A549 (cell line): ENCODE data around the gene ZNF423. TPM values are rescaled to one million over a fixed set of nuclear protein-coding genes. Genes with fewer than 3 reads are reported as not detected.
A peak's percentile ranks its signal among the peaks of the same experiment; 100 is the strongest.

Source experiments
- ATAC-seq, 2 experiments: fragments of 200-7000 bp in 1 of 2; fragments of >200 bp in 1 of 2; cut with Nextera tagmentation in 1 of 2; cut with Tn5 transposase in 1 of 2; 3 replicates each; pipeline versions ENCODE4 v1.8.0 to v1.9.1; 2018 to 2020; ENCODE audit warnings: mild to moderate bottlenecking in 1 of 2, moderate library complexity in 1 of 2
- CTCF ChIA-PET: fragments of 300-600 bp; sonication (Branson Sonifier 250); formaldehyde crosslinking; extraction: SDS; loops from one replicate; lab custom pipeline; 2021; ENCODE audit warnings: antibody characterized with exemption, inconsistent platforms; lab: Yijun Ruan, JAX
- POLR2A ChIA-PET: fragments of 350-600 bp; formaldehyde crosslinking; extraction: SDS; loops from one replicate; lab custom pipeline; 2021; ENCODE audit warnings: antibody characterized with exemption, inconsistent platforms; lab: Yijun Ruan, JAX
- DNase-seq, 2 experiments: peaks; one replicate each; pipeline versions ENCODE4 v3.0.0 to v3.0.0-alpha.2; 2011 to 2016; ENCODE audit warnings: low read depth in 1 of 2, low spot score in 1 of 2
- FAIRE-seq: peaks from 2 replicates; lab custom pipeline; 2011; peaks lifted over from hg19 to GRCh38; lab: Jason Lieb, UNC
- H3K27ac ChIP-seq, 2 experiments: fragments of >200 bp; sonication (Bioruptor Twin); formaldehyde crosslinking; 3 replicates each; pipeline ENCODE4 v1.5.1; 2016 to 2017
- H3K4me1 ChIP-seq: fragments of >200 bp; sonication (Bioruptor Twin); formaldehyde crosslinking; 3 replicates; pipeline ENCODE4 v1.6.1; 2016
- H3K4me2 ChIP-seq: fragments of >200 bp; sonication (Bioruptor Twin); formaldehyde crosslinking; 3 replicates; pipeline ENCODE4 v1.6.1; 2016
- H3K4me3 ChIP-seq: fragments of >200 bp; sonication (Bioruptor Twin); formaldehyde crosslinking; 3 replicates; pipeline ENCODE4 v1.5.1; 2016
- H3K9me3 ChIP-seq: fragments of >200 bp; sonication (Bioruptor Twin); formaldehyde crosslinking; 3 replicates; pipeline ENCODE4 v1.6.1; 2016
- CBX2 ChIP-seq: fragments of 200-600 bp; sonication (generic); IDR thresholded peaks from 2 replicates; pipeline ENCODE4 v1.6.1; 2016; ENCODE audit warnings: low read depth, mild to moderate bottlenecking, borderline replicate concordance
- EHF ChIP-seq: fragments of 250-450 bp; sonication (Bioruptor Pico); IDR thresholded peaks from 2 replicates; pipeline ENCODE4 v1.5.0; 2020; ENCODE audit warnings: mild to moderate bottlenecking
- EHMT2 ChIP-seq: fragments of 200-600 bp; sonication (generic); IDR thresholded peaks from 2 replicates; pipeline ENCODE4 v1.6.1; 2016; ENCODE audit warnings: antibody characterized with exemption, low read depth, mild to moderate bottlenecking, moderate library complexity
- EP300 ChIP-seq, 2 experiments: fragments of >200 bp; sonication (Bioruptor Twin); formaldehyde crosslinking; IDR thresholded peaks; 2 replicates in 1 of 2; 3 replicates in 1 of 2; pipeline ENCODE4 v1.6.1; 2016 to 2017
- FOSB ChIP-seq: fragments of 250-450 bp; sonication (Bioruptor Pico); IDR thresholded peaks from 2 replicates; pipeline ENCODE4 v1.5.0; 2020; ENCODE audit warnings: mild to moderate bottlenecking, moderate library complexity
- GATA3 ChIP-seq: IDR thresholded peaks from 2 replicates; pipeline ENCODE4 v1.6.1; 2012; ENCODE audit warnings: borderline replicate concordance
- HEYL ChIP-seq: fragments of 250-450 bp; sonication (Bioruptor Pico); IDR thresholded peaks from 2 replicates; pipeline ENCODE4 v1.8.0; 2021; ENCODE audit warnings: mild to moderate bottlenecking, moderate library complexity
- HOXA7 ChIP-seq: fragments of 250-450 bp; sonication (Bioruptor Pico); IDR thresholded peaks from 2 replicates; pipeline ENCODE4 v1.5.0; 2020; ENCODE audit warnings: mild to moderate bottlenecking, moderate library complexity
- HOXB13 ChIP-seq: fragments of 250-450 bp; sonication (Bioruptor Pico); IDR thresholded peaks from 2 replicates; pipeline ENCODE4 v1.5.0; 2020; ENCODE audit warnings: low read depth, mild to moderate bottlenecking, moderate library complexity
- HOXB5 ChIP-seq: fragments of 250-450 bp; sonication (Bioruptor Pico); IDR thresholded peaks from 2 replicates; pipeline ENCODE4 v1.5.0; 2020; ENCODE audit warnings: mild to moderate bottlenecking, moderate library complexity
- JUN ChIP-seq, 2 experiments: fragments of >200 bp; sonication (Bioruptor Twin); formaldehyde crosslinking; IDR thresholded peaks; 2 replicates in 1 of 2; 3 replicates in 1 of 2; pipeline ENCODE4 v1.6.1; 2016 to 2017
- KDM1A ChIP-seq: fragments of 200-600 bp; sonication (generic); IDR thresholded peaks from 2 replicates; pipeline ENCODE4 v1.6.1; 2016; ENCODE audit warnings: low read depth, mild to moderate bottlenecking
- KDM5A ChIP-seq: fragments of 200-600 bp; sonication (generic); IDR thresholded peaks from 2 replicates; pipeline ENCODE4 v1.6.1; 2016; ENCODE audit warnings: antibody characterized with exemption, mild to moderate bottlenecking
- MAFK ChIP-seq: fragments of 450-650 bp; IDR thresholded peaks from 2 replicates; pipeline ENCODE4 v1.6.1; 2014; ENCODE audit not compliant: partially characterized antibody
- POLR2A ChIP-seq: IDR thresholded peaks from 2 replicates; pipeline ENCODE4 v1.6.1; 2012; ENCODE audit warnings: mild to moderate bottlenecking, low read length
- POLR2AphosphoS2 ChIP-seq: conservative IDR thresholded peaks from 2 replicates; pipeline ENCODE4 v1.6.1; 2012; ENCODE audit warnings: low read length, improper control_type of control experiment, inconsistent platforms
- RARB ChIP-seq: fragments of 250-450 bp; sonication (Bioruptor Pico); IDR thresholded peaks from 2 replicates; pipeline ENCODE4 v1.8.0; 2021; ENCODE audit warnings: mild to moderate bottlenecking, moderate library complexity
- RFX5 ChIP-seq: fragments of 450-650 bp; IDR thresholded peaks from 2 replicates; pipeline ENCODE4 v1.7.1; 2014; ENCODE audit warnings: antibody characterized with exemption, mild to moderate bottlenecking, moderate library complexity
- SMC3 ChIP-seq: fragments of >200 bp; sonication (Bioruptor Twin); formaldehyde crosslinking; IDR thresholded peaks from 3 replicates; pipeline ENCODE4 v1.6.1; 2018; ENCODE audit warnings: inconsistent platforms
- TP53 ChIP-seq: fragments of 250-450 bp; sonication (Bioruptor Pico); IDR thresholded peaks from 2 replicates; pipeline ENCODE4 v1.5.0; 2021; ENCODE audit warnings: mild to moderate bottlenecking, moderate library complexity
- ZSCAN20 ChIP-seq: fragments of 250-450 bp; sonication (Bioruptor Pico); IDR thresholded peaks from 2 replicates; pipeline ENCODE4 v1.8.0; 2022; ENCODE audit warnings: mild to moderate bottlenecking, moderate library complexity
- WGBS: methylation state at CpG from one replicate; pipeline ENCODE4 v1.1.6; 2017; ENCODE audit errors: missing lambda C conversion rate; 5-methylcytosine and 5-hydroxymethylcytosine counted together
- polyA plus RNA-seq, 4 experiments: library from polyadenylated mRNA; depleted of rRNA in 3 of 4; stranded (reverse); fragments of >200 nt; fragmentation: RNase III in 1 of 4; extraction: RNeasy Plus Mini Kit Qiagen cat#74134 plus additional on column Dnase treatment in 1 of 4; gene quantifications; 2 replicates in 3 of 4; 3 replicates in 1 of 4; pipeline ENCODE4 v1.2.3, GENCODE V29; 2011 to 2017
- TF ChIP-seq, protein P1 (sequence below): fragments of 150-350 bp; IDR thresholded peaks from 2 replicates; pipeline ENCODE4 v1.6.1; 2014; ENCODE audit warnings: low read depth, mild to moderate bottlenecking, low read length
- TF ChIP-seq, protein P2 (sequence below): fragments of 250-450 bp; sonication (Bioruptor Pico); IDR thresholded peaks from 2 replicates; pipeline ENCODE4 v1.5.0; 2020; ENCODE audit warnings: low read depth, mild to moderate bottlenecking, moderate library complexity
- TF ChIP-seq, protein P3 (sequence below): IDR thresholded peaks from 2 replicates; pipeline ENCODE4 v1.6.1; 2012; ENCODE audit warnings: low read depth, borderline replicate concordance

Gene ZNF423
- polyA plus RNA-seq, 2 of the 4 experiments (the other 2 are of a cell fraction): 0.04 to 0.10 TPM

DNA sequence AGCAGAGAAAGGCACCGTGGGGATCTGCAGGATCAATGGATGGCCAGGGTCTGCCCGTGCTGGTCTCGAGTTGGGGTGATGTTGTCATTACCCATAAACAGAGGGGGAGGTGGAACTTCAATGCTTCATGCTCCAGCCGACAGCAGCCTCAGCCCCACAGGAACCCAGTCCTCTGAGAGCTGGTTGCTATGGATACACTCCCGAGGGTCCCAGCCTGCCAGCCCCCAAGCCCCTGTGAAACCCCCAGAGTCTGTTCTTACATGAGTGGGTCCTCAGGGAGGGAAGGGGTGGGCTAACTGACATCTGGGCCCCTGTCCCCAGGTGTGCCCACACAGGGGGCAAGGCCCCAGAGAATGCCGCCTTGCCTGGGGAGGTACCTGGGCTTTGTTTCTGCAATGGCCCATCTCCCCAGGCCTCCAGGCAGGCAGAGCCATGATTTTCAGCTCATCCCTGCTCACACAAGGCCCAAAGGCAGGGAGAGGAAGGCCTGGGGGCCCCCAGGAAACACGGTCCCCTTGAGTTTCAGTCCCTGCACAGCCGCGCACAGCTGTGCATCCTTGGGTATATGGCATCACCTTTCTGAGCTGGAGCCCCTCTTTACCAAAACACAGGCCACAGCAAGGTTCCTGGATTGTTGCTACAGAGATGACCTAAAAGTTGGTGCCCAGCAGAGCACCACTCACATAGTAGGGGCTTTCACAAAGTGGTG lies 223.7 kb downstream of the ZNF423 start:
- Histone ChIP-seq H3K27ac (no peak overlapping the region), H3K9me3 (no peaks in the 10 kb centered on the region), H3K4me3 (no peak overlapping the region), H3K4me1 (no peaks in the 10 kb centered on the region), H3K4me2 (no peak overlapping the region)
- WGBS: 32% methylated on average over 6 of the region's 9 CpGs
- FAIRE-seq (no peak), DNase-seq (no peak), ATAC-seq (no peak; a peak in 1 of 6 replicates)
- TF ChIP-seq, protein P1, sequence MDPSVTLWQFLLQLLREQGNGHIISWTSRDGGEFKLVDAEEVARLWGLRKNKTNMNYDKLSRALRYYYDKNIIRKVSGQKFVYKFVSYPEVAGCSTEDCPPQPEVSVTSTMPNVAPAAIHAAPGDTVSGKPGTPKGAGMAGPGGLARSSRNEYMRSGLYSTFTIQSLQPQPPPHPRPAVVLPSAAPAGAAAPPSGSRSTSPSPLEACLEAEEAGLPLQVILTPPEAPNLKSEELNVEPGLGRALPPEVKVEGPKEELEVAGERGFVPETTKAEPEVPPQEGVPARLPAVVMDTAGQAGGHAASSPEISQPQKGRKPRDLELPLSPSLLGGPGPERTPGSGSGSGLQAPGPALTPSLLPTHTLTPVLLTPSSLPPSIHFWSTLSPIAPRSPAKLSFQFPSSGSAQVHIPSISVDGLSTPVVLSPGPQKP: no peak
- TF ChIP-seq POLR2AphosphoS2 (no peak), EHMT2 (no peak), ZSCAN20 (CRISPR knock-in tag) (no peak), JUN (IDR thresholded peaks at IDR 0.05) (no peak)
- TF ChIP-seq, protein P2, sequence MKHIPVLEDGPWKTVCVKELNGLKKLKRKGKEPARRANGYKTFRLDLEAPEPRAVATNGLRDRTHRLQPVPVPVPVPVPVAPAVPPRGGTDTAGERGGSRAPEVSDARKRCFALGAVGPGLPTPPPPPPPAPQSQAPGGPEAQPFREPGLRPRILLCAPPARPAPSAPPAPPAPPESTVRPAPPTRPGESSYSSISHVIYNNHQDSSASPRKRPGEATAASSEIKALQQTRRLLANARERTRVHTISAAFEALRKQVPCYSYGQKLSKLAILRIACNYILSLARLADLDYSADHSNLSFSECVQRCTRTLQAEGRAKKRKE (CRISPR knock-in tag): no peak
- POLR2A ChIA-PET: no interaction called here
- CTCF ChIA-PET: interaction anchor here (2.1 kb wide), 1 partner anchor 225 kb away, joined by 4 read pairs; no protein-coding TSS in a partner anchor

DNA sequence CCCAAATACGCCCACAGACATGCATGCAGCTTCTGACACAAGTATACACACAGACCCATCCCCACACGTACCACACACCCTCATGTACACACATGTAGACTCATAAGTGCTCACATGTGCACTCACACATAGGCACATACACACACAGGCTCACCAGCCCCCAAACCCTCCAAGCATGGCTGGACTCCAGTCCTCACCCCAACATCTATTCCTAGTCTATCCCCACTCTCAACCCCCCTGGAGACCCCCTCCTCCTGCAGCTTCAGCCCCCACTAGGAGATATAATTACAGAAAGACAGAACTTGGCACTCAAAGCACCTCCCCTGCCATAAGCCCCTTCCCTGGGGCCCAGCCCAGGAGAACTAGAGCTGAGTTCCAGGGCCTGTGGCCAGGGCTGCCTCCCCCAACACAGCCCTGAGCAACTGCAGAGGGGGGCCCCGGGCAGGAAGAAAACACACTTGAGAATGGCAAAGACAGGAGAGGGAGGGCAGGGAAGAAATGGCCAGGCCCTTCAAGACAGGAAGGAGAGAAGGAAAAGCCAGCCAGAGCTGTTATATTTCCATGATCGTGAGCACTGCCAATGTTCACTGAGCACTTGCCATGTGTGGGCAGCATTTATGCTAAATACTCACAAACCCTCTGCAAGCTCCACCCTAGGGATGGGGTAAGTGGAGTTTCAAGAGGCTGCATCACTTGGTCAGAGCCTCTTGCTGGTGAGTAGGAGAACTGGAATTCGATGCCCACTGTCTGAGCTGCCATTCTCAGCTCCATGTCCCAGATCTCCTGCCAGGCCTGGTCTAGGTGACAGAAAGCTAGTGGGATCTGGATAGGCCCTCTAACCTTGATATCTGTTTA lies 224.5 kb downstream of the ZNF423 start:
- no peak for FAIRE-seq
- ChIA-PET POLR2A (no interaction called here), CTCF (interaction anchor here (0.6 to 2.1 kb wide), 2 partner anchors 226 to 1145 kb away, joined by 3 to 4 read pairs; no protein-coding TSS in a partner anchor)
- Histone ChIP-seq H3K9me3 (no peaks in the 10 kb centered on the region), H3K4me2 (no peak overlapping the region), H3K27ac (no peak overlapping the region), H3K4me1 (no peaks in the 10 kb centered on the region), H3K4me3 (no peak overlapping the region)
- TF ChIP-seq HOXB5 (CRISPR knock-in tag) (no peak), JUN (IDR thresholded peaks at IDR 0.05) (no peak)
- 7% methylated on average over 5 of the region's 5 CpGs for WGBS
- no peak for DNase-seq
- peak; percentile 30 to 51; a peak in 2 of 6 replicates for ATAC-seq

- no peak for DNase-seq
- no peak overlapping the region for H3K4me2 ChIP-seq
- TF ChIP-seq, protein P3, sequence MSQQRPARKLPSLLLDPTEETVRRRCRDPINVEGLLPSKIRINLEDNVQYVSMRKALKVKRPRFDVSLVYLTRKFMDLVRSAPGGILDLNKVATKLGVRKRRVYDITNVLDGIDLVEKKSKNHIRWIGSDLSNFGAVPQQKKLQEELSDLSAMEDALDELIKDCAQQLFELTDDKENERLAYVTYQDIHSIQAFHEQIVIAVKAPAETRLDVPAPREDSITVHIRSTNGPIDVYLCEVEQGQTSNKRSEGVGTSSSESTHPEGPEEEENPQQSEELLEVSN: no peak
- TF ChIP-seq HOXA7 (CRISPR knock-in tag) (no peak), ZSCAN20 (CRISPR knock-in tag) (no peak), HEYL (no peak), KDM5A (no peak), GATA3 (no peak)
- TF ChIP-seq, all 56 proteins: peak for 0
- Histone ChIP-seq H3K27ac (no peak overlapping the region), H3K4me3 (no peak overlapping the region), H3K4me1 (no peaks in the 10 kb centered on the region), H3K9me3 (no peaks in the 10 kb centered on the region)
- ATAC-seq: no peak
- ChIA-PET POLR2A (no interaction called here), CTCF (interaction anchor here (2.1 kb wide), 1 partner anchor 227 kb away, joined by 4 read pairs; no protein-coding TSS in a partner anchor)
- no peak for FAIRE-seq
- 24% methylated on average over 4 of the region's 4 CpGs for WGBS
Measured at GRCh38 chr16:49630783-49631182, 225.1 kb downstream of the ZNF423 start.

DNA sequence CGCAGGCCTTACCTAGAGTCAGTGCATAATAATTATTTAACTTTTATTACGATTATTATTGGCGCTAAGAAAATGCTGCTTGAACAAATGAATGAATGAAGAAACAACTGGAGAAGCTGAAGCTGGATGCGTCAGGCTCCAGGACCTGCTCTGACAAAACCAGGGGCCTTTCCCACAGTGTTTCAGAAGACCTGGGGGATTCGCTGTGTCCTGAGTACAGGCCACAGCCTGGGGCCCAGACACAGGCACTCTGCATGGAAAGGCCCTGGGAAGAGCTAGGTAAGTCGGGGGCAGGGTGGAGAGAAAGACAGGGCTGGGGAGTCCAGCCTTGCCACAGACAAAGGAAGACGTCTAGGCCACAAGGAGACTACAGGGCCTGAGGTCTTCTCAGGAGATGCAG lies 226.1 kb downstream of the ZNF423 start:
- no peaks in the 10 kb centered on the region for H3K4me1 ChIP-seq
- WGBS: 30% methylated on average over 7 of the region's 7 CpGs
- ChIA-PET CTCF (no interaction called here), POLR2A (no interaction called here)
- ATAC-seq (no peak), DNase-seq (no peak), FAIRE-seq (no peak)
- H3K4me2 ChIP-seq: no peak overlapping the region
- H3K9me3 ChIP-seq: no peaks in the 10 kb centered on the region
- H3K4me3 ChIP-seq: no peak overlapping the region
- TF ChIP-seq EP300 (IDR thresholded peaks at IDR 0.05) (no peak), KDM1A (no peak), JUN (IDR thresholded peaks at IDR 0.05) (no peak), GATA3 (no peak), HOXB13 (no peak), RARB (CRISPR knock-in tag) (no peak), MAFK (no peak), FOSB (CRISPR knock-in tag) (no peak), RFX5 (no peak), EHF (no peak), KDM5A (no peak), TP53 (CRISPR knock-in tag) (no peak), POLR2A (no peak), CBX2 (no peak), SMC3 (no peak), ZSCAN20 (CRISPR knock-in tag) (no peak)
- H3K27ac ChIP-seq: no peak overlapping the region
